Stimulated activated CD4-positive, alpha-beta T cell treated with anti-CD3 and anti-CD28 coated beads, Interleukin-12 subunit alpha, Interleukin-12 subunit beta, amount 100 ng/mL, for 24 hours (primary cell): ENCODE measurements around the gene B3GAT2.

Experiments used
- DNase-seq, 2 experiments: peaks; one replicate each; pipeline ENCODE4 v3.0.0-alpha.2; 2020; ENCODE audit warnings: low read depth in 2 of 2

Gene B3GAT2

GRCh38 chr6:70842541-70842940 is 114.3 kb downstream of the B3GAT2 start:
- DNase-seq, result no peak

- no peak for DNase-seq
Observed at GRCh38 chr6:70841112-70841511, 115.7 kb downstream of the B3GAT2 start.

- no peak for DNase-seq
Observed at GRCh38 chr6:70839286-70840266, 117.3 kb downstream of the B3GAT2 start.

- no peak for DNase-seq
Observed at GRCh38 chr6:70838907-70839285, 118.0 kb downstream of the B3GAT2 start.

DNA sequence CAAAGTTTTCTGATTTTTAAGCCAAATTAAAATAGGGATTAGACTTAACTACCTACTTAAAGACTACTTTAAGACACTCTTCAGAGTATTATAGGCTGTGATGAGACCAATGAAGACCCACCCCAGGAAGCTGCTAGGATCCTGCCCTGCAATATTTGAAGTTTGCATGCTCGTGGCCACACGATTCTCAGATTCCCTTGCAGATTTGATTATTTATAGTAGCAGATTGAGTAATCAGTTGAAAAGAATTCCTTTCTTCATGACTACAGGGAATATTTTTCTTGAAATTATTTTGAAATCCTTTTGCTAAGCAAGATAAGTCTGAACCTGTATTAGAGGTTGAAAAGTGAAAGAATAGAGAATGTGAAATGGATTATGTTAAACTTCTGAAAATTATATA is 122.3 kb downstream of the B3GAT2 start:
- DNase-seq, result no peak

- no peak for DNase-seq
Observed at GRCh38 chr6:70831427-70831826, 125.4 kb downstream of the B3GAT2 start.

DNA sequence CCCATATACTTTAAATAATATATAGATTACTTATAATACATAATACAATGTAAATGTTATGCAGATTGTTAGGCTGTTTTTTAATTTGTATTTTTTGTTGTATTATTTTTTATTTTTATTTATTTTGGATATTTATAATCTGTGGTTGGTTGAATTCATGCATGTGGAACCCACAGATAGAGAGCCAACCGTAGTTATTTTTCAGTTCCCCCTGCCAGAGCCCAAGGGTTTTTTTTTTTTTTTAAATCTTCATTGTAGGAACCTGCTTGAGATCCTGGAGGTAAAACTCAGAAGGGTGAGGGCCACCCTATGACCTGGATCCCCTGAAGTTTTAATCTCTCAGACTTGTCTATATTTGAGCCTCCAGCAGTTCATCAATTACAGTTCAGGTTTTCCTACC is 133.2 kb downstream of the B3GAT2 start:
- DNase-seq, result no peak

DNA sequence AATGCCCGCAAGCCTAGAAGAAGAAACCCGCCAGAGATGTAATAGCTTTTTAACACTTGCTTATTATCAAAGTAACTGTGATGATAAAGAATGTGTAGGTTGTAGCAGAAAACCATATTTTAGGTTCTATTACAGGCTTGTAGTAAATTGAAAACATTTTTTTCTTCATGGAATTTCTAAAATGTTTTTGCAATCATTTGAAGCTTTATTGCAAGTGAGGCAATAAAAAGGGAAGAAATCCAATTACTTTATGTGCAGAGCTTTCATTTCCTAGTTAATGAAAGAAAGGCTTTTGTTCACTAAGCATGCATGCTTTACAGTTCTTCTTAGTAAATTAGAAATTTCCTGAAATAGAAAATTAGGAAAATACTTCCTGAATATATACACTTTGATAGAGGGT is 135.1 kb downstream of the B3GAT2 start:
- DNase-seq, result no peak

- no peak for DNase-seq
Observed at GRCh38 chr6:70820778-70821177, 136.1 kb downstream of the B3GAT2 start.

DNA sequence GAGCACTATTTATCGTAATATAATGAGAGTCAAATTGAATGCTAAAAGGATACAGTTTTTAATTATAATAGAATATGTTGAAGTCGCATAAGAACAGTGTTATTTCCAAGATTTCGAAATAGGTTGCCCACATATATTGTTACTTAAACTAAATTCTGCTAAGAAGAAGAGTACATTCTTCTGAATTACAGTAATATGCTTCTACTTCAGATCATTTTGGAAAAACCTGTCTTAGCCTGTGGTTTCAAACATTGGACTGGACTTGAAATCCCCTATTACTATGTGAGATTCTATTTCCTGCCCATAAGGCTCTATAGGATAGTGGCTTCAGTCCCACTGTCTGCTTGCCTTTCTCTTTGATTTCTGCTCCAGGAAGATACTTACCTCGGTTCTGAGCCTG is 137.2 kb downstream of the B3GAT2 start:
- DNase-seq, result no peak

GRCh38 chr6:70813885-70814284 is 143.0 kb downstream of the B3GAT2 start:
- no peak for DNase-seq

DNA sequence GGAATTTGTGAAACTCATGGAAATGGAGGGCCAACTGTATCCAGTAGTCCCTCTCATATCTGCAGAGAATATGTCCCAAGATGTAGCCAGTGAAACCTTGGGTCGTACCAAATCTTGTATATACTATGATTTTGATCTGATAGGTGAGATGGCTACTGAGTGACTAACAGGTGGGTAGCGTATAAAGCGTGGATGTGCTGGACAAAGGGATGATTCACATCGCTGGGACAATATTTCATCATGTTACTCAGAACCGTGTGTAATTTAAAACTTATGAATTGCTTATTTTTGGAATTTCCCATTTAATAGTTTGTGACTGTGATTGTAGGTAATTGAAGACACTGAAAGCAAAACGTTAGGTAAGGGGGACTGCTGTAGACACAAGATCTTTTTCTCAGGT is 145.1 kb downstream of the B3GAT2 start:
- DNase-seq, result no peak
